CD14-positive monocyte (primary cell): Measurements from ENCODE around the gene IRF2BPL. TPM values are rescaled to one million over a fixed set of nuclear protein-coding genes. Genes with fewer than 3 reads are reported as not detected.

Source experiments
- DNase-seq, 3 donors: peaks; one replicate each; pipeline ENCODE4 v3.0.0-alpha.2; 2011 to 2022
- H2AFZ ChIP-seq: 2 replicates; pipeline ENCODE4 v1.6.0; 2012; ENCODE audit warnings: mild to moderate bottlenecking, low read depth, low read length, inconsistent platforms; ENCODE audit not compliant: insufficient read depth, poor library complexity, severe bottlenecking
- H3K27ac ChIP-seq, 2 donors: 1 replicate in 1 of 2; 2 replicates in 1 of 2; pipeline ENCODE4 v1.5.1; 2012 to 2013; ENCODE audit warnings: low read length in 2 of 2, control low read depth in 1 of 2, inconsistent platforms in 1 of 2, low read depth in 1 of 2, mild to moderate bottlenecking in 1 of 2
- H3K27me3 ChIP-seq, 2 donors: one replicate each; pipeline versions ENCODE4 v1.6.0 to v1.6.1; 2011 to 2013; ENCODE audit warnings: low read length in 2 of 2; ENCODE audit not compliant: control insufficient read depth in 2 of 2, insufficient read depth in 2 of 2
- H3K36me3 ChIP-seq, 2 donors: replicated peaks in 1 of 2; 1 replicate in 1 of 2; 2 replicates in 1 of 2; pipeline versions ENCODE4 v1.5.1 to v1.6.1; 2012 to 2013; ENCODE audit warnings: low read length in 2 of 2, control low read depth in 1 of 2, inconsistent platforms in 1 of 2, mild to moderate bottlenecking in 1 of 2; ENCODE audit not compliant: insufficient read depth in 2 of 2, control insufficient read depth in 1 of 2
- H3K4me1 ChIP-seq, 2 donors: 1 replicate in 1 of 2; 2 replicates in 1 of 2; pipeline versions ENCODE4 v1.5.1 to v1.6.1; 2012 to 2013; ENCODE audit warnings: low read length in 2 of 2, control low read depth in 1 of 2, inconsistent platforms in 1 of 2, mild to moderate bottlenecking in 1 of 2, moderate library complexity in 1 of 2; ENCODE audit not compliant: insufficient read depth in 2 of 2, control insufficient read depth in 1 of 2
- H3K4me2 ChIP-seq: replicated peaks from 2 replicates; pipeline ENCODE3; 2012; ENCODE audit warnings: low read length, moderate library complexity, mild to moderate bottlenecking; ENCODE audit not compliant: poor library complexity, severe bottlenecking; ENCODE audit errors: extremely low read depth
- H3K4me3 ChIP-seq, 3 experiments: fragments of 200-600 bp in 1 of 3; sonication (generic) in 1 of 3; replicated peaks in 1 of 3; 1 replicate in 2 of 3; 2 replicates in 1 of 3; pipeline ENCODE4 v1.5.1; 2011 to 2013; ENCODE audit warnings: low read length in 3 of 3, mild to moderate bottlenecking in 3 of 3, control low read depth in 2 of 3, low read depth in 2 of 3, inconsistent platforms in 1 of 3, moderate library complexity in 1 of 3
- H3K79me2 ChIP-seq: 2 replicates; pipeline ENCODE4 v1.6.0; 2012; ENCODE audit warnings: mild to moderate bottlenecking, control low read depth, inconsistent platforms, low read length, moderate library complexity; ENCODE audit not compliant: insufficient read depth
- H3K9ac ChIP-seq: 2 replicates; pipeline ENCODE4 v1.6.0; 2017; ENCODE audit warnings: low read length, mild to moderate bottlenecking; ENCODE audit not compliant: insufficient read depth, poor library complexity, severe bottlenecking
- H3K9me3 ChIP-seq, 2 donors: replicated peaks in 1 of 2; 1 replicate in 1 of 2; 2 replicates in 1 of 2; pipeline versions ENCODE4 v1.5.1 to v1.6.1; 2012 to 2013; ENCODE audit warnings: low read length in 2 of 2, control low read depth in 1 of 2; ENCODE audit not compliant: control insufficient read depth in 1 of 2, insufficient read depth in 1 of 2
- H4K20me1 ChIP-seq: 2 replicates; pipeline ENCODE4 v1.6.0; 2012; ENCODE audit warnings: mild to moderate bottlenecking, low read length, control low read depth, moderate library complexity; ENCODE audit not compliant: insufficient read depth
- H3K27ac Mint-ChIP-seq, 7 donors: one replicate each; pipeline ENCODE4 v1.8.0; 2020; ENCODE audit warnings: mild to moderate bottlenecking in 7 of 7, mixed read lengths in 7 of 7, moderate library complexity in 6 of 7, inconsistent platforms in 2 of 7
- H3K27me3 Mint-ChIP-seq, 3 donors: one replicate each; pipeline ENCODE4 v1.8.0; 2021 to 2022; ENCODE audit warnings: low read depth in 3 of 3, mild to moderate bottlenecking in 3 of 3, mixed read lengths in 3 of 3, moderate library complexity in 3 of 3, inconsistent platforms in 1 of 3
- H3K36me3 Mint-ChIP-seq, 2 donors: one replicate each; pipeline ENCODE4 v1.8.0; 2020; ENCODE audit warnings: mixed read lengths in 2 of 2, inconsistent platforms in 1 of 2, mild to moderate bottlenecking in 1 of 2
- H3K4me1 Mint-ChIP-seq: one replicate; pipeline ENCODE4 v1.8.0; 2020; ENCODE audit warnings: mild to moderate bottlenecking, mixed read lengths
- H3K4me3 Mint-ChIP-seq, 2 donors: one replicate each; pipeline ENCODE4 v1.8.0; 2020; ENCODE audit warnings: mild to moderate bottlenecking in 2 of 2, mixed read lengths in 2 of 2, moderate library complexity in 1 of 2
- H3K9me3 Mint-ChIP-seq, 7 donors: one replicate each; pipeline ENCODE4 v1.8.0; 2020 to 2022; ENCODE audit warnings: mixed read lengths in 7 of 7, mild to moderate bottlenecking in 6 of 7, moderate library complexity in 6 of 7, inconsistent platforms in 2 of 7
- WGBS: methylation state at CpG from one replicate; pipeline ENCODE4 v1.1.5; 2013; ENCODE audit warnings: missing lambda C conversion rate; ENCODE audit not compliant: insufficient coverage; 5-methylcytosine and 5-hydroxymethylcytosine counted together
- intact Hi-C, 2 donors: fragments of 100-400 bp; cut with micrococcal nuclease; formaldehyde crosslinking; loops; one replicate each; pipeline versions ENCODE4 v1.15.0 to v1.15.1; 2023
- polyA plus RNA-seq, 3 donors: library from polyadenylated mRNA; depleted of rRNA in 1 of 3; unstranded in 2 of 3; stranded (reverse) in 1 of 3; fragments of 300-500 nt in 2 of 3; fragments of >200 nt in 1 of 3; fragmentation: Illumina TruSeq in 2 of 3; gene quantifications; 1 replicate in 2 of 3; 2 replicates in 1 of 3; pipeline ENCODE4 v1.2.3, GENCODE V29; 2012 to 2021
- TF ChIP-seq, protein P1 (sequence below): fragments of 200-600 bp; IDR thresholded peaks from one replicate; pipeline ENCODE4 v1.8.0; 2022; ENCODE audit warnings: antibody characterized with exemption, mild to moderate bottlenecking

The IRF2BPL gene
- polyA plus RNA-seq, 3 donors: 1.4 to 17.9 (median 1.9) TPM

DNA sequence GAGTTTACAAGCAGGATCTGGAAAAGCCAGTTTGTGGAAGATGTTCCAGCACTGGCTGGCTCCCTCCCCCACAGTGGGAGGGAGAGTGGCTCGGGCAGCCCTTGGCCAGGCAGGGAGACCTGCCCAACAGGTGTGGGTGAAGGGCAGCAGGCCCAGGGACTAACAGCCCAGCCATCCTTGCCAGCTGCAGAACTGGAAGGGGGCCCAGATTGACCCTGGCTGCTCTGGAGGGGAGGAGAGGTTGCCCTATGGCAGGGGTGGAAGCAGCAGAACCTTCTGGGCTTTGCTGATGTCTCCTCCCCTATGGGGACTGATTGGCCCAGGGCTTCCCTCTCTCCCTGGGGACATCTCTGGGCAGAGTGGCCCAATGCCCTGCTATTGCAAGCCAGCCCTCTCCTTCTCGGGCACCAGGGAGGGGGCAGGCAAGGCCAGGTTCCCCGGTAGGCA lies 20.5 kb downstream of the IRF2BPL start:
- H3K36me3 ChIP-seq: no peaks in the 10 kb centered on the region
- no peaks in the 10 kb centered on the region for H4K20me1 ChIP-seq
- no peak overlapping the region for H2AFZ ChIP-seq
- H3K9ac ChIP-seq: no peak overlapping the region
- H3K27me3 ChIP-seq: no peaks in the 10 kb centered on the region
- H3K9me3 ChIP-seq: no peaks in the 10 kb centered on the region
- H3K4me1 ChIP-seq: peaks cover 3 to 4% of the 10 kb centered on the region in 2 donors
- Mint-ChIP-seq H3K9me3 (no peaks in the 10 kb centered on the region), H3K4me3 (no peak overlapping the region), H3K4me1 (peaks cover 20% of the 10 kb centered on the region), H3K27me3 (peaks cover 2 to 5% (median 4%) of the 10 kb centered on the region in 3 donors), H3K36me3 (no peaks in the 10 kb centered on the region), H3K27ac (no peak overlapping the region)
- TF ChIP-seq, protein P1, sequence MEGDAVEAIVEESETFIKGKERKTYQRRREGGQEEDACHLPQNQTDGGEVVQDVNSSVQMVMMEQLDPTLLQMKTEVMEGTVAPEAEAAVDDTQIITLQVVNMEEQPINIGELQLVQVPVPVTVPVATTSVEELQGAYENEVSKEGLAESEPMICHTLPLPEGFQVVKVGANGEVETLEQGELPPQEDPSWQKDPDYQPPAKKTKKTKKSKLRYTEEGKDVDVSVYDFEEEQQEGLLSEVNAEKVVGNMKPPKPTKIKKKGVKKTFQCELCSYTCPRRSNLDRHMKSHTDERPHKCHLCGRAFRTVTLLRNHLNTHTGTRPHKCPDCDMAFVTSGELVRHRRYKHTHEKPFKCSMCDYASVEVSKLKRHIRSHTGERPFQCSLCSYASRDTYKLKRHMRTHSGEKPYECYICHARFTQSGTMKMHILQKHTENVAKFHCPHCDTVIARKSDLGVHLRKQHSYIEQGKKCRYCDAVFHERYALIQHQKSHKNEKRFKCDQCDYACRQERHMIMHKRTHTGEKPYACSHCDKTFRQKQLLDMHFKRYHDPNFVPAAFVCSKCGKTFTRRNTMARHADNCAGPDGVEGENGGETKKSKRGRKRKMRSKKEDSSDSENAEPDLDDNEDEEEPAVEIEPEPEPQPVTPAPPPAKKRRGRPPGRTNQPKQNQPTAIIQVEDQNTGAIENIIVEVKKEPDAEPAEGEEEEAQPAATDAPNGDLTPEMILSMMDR: no peak
- no CpG with 5 or more reads among the region's 3 CpGs for WGBS
- no peak overlapping the region for H3K4me3 ChIP-seq
- no peaks in the 10 kb centered on the region for H3K79me2 ChIP-seq
- DNase-seq: no peak
- H3K4me2 ChIP-seq: no peak overlapping the region
- H3K27ac ChIP-seq: no peak overlapping the region
- intact Hi-C loops: no loop called here

DNA sequence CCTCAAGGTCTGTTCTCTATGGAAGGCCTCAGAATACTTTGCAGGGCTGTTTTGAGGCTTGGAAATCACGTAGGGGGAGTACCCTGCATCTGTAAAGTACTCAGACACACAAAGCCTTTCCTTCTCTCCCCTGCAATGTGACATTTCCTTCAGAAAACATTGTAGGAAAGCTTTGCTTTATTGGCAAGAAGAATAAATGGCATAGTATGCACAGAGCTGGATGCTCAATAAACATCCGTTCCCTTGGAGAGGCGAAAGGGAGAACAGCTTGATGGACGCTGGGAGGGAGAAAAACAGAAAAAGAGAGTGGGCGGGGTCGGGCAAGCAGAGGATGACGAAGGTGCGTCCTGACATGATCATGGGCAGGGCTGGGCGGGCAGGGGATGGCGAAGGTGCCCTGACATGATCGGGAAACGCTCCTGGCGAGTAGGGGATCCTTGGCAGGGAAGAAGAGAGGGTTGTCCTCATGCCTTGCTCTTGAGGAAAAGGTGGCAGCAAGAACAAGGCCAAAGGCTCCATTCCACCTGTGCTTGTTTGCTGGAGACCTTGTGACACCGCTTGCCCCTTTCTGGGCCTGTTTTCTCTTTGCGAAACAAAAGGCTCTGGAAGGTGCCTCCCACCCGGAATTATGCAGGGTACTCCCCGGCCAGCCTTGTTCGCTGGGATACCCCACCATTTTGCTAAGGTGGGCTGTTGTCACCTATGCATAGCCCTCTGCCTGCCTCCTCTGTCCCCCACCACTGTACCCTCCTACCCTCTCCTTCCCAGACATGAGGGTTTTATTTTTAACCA lies 21.1 kb downstream of the IRF2BPL start:
- no peak overlapping the region for H3K4me2 ChIP-seq
- peak overlapping the region in 1 of 7 donors; percentile 42 for H3K27ac Mint-ChIP-seq
- H3K27me3 Mint-ChIP-seq: peaks cover 0 to 5% (median 4%) of the 10 kb centered on the region in 3 donors
- DNase-seq: no peak
- H4K20me1 ChIP-seq: no peaks in the 10 kb centered on the region
- H3K9ac ChIP-seq: no peak overlapping the region
- TF ChIP-seq, protein P1: no peak
- no peaks in the 10 kb centered on the region for H3K36me3 Mint-ChIP-seq
- H3K9me3 Mint-ChIP-seq: no peaks in the 10 kb centered on the region
- peaks cover 3 to 4% of the 10 kb centered on the region in 2 donors for H3K4me1 ChIP-seq
- H2AFZ ChIP-seq: no peak overlapping the region
- no peak overlapping the region for H3K4me3 ChIP-seq
- no peak overlapping the region for H3K27ac ChIP-seq
- no peaks in the 10 kb centered on the region for H3K9me3 ChIP-seq
- no peaks in the 10 kb centered on the region for H3K36me3 ChIP-seq
- H3K79me2 ChIP-seq: no peaks in the 10 kb centered on the region
- 97% methylated on average over 7 of the region's 18 CpGs for WGBS
- no peak overlapping the region for H3K4me3 Mint-ChIP-seq
- H3K27me3 ChIP-seq: no peaks in the 10 kb centered on the region
- intact Hi-C loops: no loop called here
- peaks cover 15% of the 10 kb centered on the region for H3K4me1 Mint-ChIP-seq
